GM23338 (cell line): ENCODE measurements around the gene PNLIPRP2. TPM values are rescaled to one million over a fixed set of nuclear protein-coding genes. Genes with fewer than 3 reads are reported as not detected.

Source experiments
- ATAC-seq: fragments of 200-7000 bp; cut with Tn5 transposase; 3 replicates; pipeline ENCODE4 v1.9.1; 2020
- DNase-seq: peaks from one replicate; pipeline ENCODE4 v3.0.0-alpha.2; 2015; ENCODE audit warnings: low spot score
- H2AFZ ChIP-seq: fragments of 200-600 bp; sonication (generic); 2 replicates; pipeline ENCODE4 v1.8.0; 2016; ENCODE audit warnings: antibody characterized with exemption, mild to moderate bottlenecking, moderate library complexity
- H3F3A ChIP-seq: fragments of 200-600 bp; sonication (generic); replicated peaks from 2 replicates; pipeline ENCODE4 v1.8.0; 2017; ENCODE audit warnings: antibody characterized with exemption, mixed run types, low read depth
- H3K27ac ChIP-seq: fragments of 200-600 bp; sonication (generic); 2 replicates; pipeline ENCODE4 v1.6.1; 2016; ENCODE audit warnings: low read depth
- H3K27me3 ChIP-seq: fragments of 200-600 bp; sonication (generic); 2 replicates; pipeline ENCODE4 v1.8.0; 2016; ENCODE audit warnings: mild to moderate bottlenecking, mixed run types, moderate library complexity; ENCODE audit not compliant: insufficient read depth
- H3K36me3 ChIP-seq: fragments of 200-600 bp; sonication (generic); 2 replicates; pipeline ENCODE4 v1.8.0; 2016; ENCODE audit warnings: mild to moderate bottlenecking; ENCODE audit not compliant: insufficient read depth
- H3K4me1 ChIP-seq: fragments of 200-600 bp; sonication (generic); 2 replicates; pipeline ENCODE4 v1.8.0; 2016; ENCODE audit warnings: mild to moderate bottlenecking, moderate library complexity; ENCODE audit not compliant: insufficient read depth
- H3K4me2 ChIP-seq: fragments of 200-600 bp; sonication (generic); 2 replicates; pipeline ENCODE4 v1.7.1; 2017; ENCODE audit warnings: mixed run types
- H3K4me3 ChIP-seq: fragments of 200-600 bp; sonication (generic); 2 replicates; pipeline ENCODE4 v1.6.1; 2016; ENCODE audit warnings: mixed run types
- H3K79me2 ChIP-seq: fragments of 200-600 bp; sonication (generic); replicated peaks from 2 replicates; pipeline ENCODE4 v1.8.0; 2017; ENCODE audit warnings: mild to moderate bottlenecking; ENCODE audit not compliant: insufficient read depth
- H3K9me2 ChIP-seq: fragments of 200-600 bp; sonication (generic); 2 replicates; pipeline ENCODE4 v1.8.0; 2017; ENCODE audit not compliant: insufficient read depth
- H4K20me1 ChIP-seq: fragments of 200-600 bp; sonication (generic); replicated peaks from 2 replicates; pipeline ENCODE4 v1.8.0; 2017; ENCODE audit warnings: mild to moderate bottlenecking; ENCODE audit not compliant: insufficient read depth
- H3K27ac Mint-ChIP-seq: 2 replicates; pipeline ENCODE4 v1.8.0; 2020; ENCODE audit warnings: inconsistent platforms, mild to moderate bottlenecking, moderate library complexity, mixed read lengths
- H3K27me3 Mint-ChIP-seq: 3 replicates; pipeline ENCODE4 v1.8.0; 2022; ENCODE audit warnings: low read depth, mild to moderate bottlenecking, moderate library complexity, mixed read lengths, inconsistent platforms; ENCODE audit not compliant: insufficient read depth, poor library complexity
- H3K36me3 Mint-ChIP-seq: 3 replicates; pipeline ENCODE4 v1.8.0; 2021; ENCODE audit warnings: low read depth, mild to moderate bottlenecking, inconsistent platforms, moderate library complexity, mixed read lengths
- H3K4me1 Mint-ChIP-seq: 3 replicates; pipeline ENCODE4 v1.8.0; 2020; ENCODE audit warnings: mild to moderate bottlenecking, inconsistent platforms, mixed read lengths
- H3K4me3 Mint-ChIP-seq: 3 replicates; pipeline ENCODE4 v1.8.0; 2021; ENCODE audit warnings: moderate library complexity, mild to moderate bottlenecking, inconsistent platforms, mixed read lengths
- H3K9me3 Mint-ChIP-seq: 3 replicates; pipeline ENCODE4 v1.8.0; 2020; ENCODE audit warnings: moderate library complexity, mild to moderate bottlenecking, inconsistent platforms, mixed read lengths
- CREB1 ChIP-seq: fragments of 250-450 bp; sonication (Bioruptor Pico); IDR thresholded peaks from 2 replicates; pipeline ENCODE4 v1.5.0; 2020; ENCODE audit warnings: low read depth, mild to moderate bottlenecking, moderate library complexity
- CTCF ChIP-seq, 2 experiments: fragments of 200-600 bp in 1 of 2; sonication (generic) in 1 of 2; conservative IDR thresholded peaks; 2 replicates each; pipeline versions ENCODE4 v1.5.1 to v1.6.1; 2016 to 2017; ENCODE audit warnings: antibody characterized with exemption in 2 of 2, low read depth in 2 of 2, mild to moderate bottlenecking in 2 of 2, moderate library complexity in 1 of 2
- ETS1 ChIP-seq: IDR thresholded peaks from 2 replicates; pipeline ENCODE4 v1.6.1; 2016; ENCODE audit warnings: antibody characterized with exemption
- EZH2 ChIP-seq: fragments of 200-600 bp; sonication (generic); IDR thresholded peaks from one replicate; pipeline ENCODE4 v1.8.0; 2017; ENCODE audit warnings: antibody characterized with exemption, mild to moderate bottlenecking, low read depth; ENCODE audit not compliant: unreplicated experiment
- EZH2phosphoT487 ChIP-seq: fragments of 200-600 bp; sonication (generic); IDR thresholded peaks from one replicate; pipeline ENCODE4 v1.8.1; 2018; ENCODE audit warnings: antibody characterized with exemption; ENCODE audit not compliant: unreplicated experiment
- JUNB ChIP-seq: IDR thresholded peaks from one replicate; pipeline ENCODE4 v1.6.1; 2016; ENCODE audit warnings: antibody characterized with exemption; ENCODE audit not compliant: unreplicated experiment
- NANOG ChIP-seq: IDR thresholded peaks from 2 replicates; pipeline ENCODE4 v1.6.1; 2016; ENCODE audit warnings: antibody characterized with exemption, borderline replicate concordance
- POLR2AphosphoS5 ChIP-seq: IDR thresholded peaks from 2 replicates; pipeline ENCODE4 v1.6.1; 2016; ENCODE audit warnings: antibody characterized with exemption, low read depth
- STAT1 ChIP-seq: IDR thresholded peaks from one replicate; pipeline ENCODE4 v1.6.1; 2016; ENCODE audit warnings: antibody characterized with exemption; ENCODE audit not compliant: unreplicated experiment
- ZNF114 ChIP-seq: fragments of 250-450 bp; sonication (Bioruptor Pico); IDR thresholded peaks from 2 replicates; pipeline ENCODE4 v1.5.0; 2020; ENCODE audit warnings: mild to moderate bottlenecking, moderate library complexity
- ZNF331 ChIP-seq: fragments of 250-450 bp; sonication (Bioruptor Pico); IDR thresholded peaks from 2 replicates; pipeline ENCODE4 v1.5.0; 2020; ENCODE audit warnings: low read depth, mild to moderate bottlenecking, moderate library complexity
- polyA plus RNA-seq: library from polyadenylated mRNA; unstranded; fragments of >200 nt; fragmentation: Nextera tagmentation; extraction: Ambion mirVana; gene quantifications from 2 replicates; pipeline ENCODE4 v1.2.1, GENCODE V29; 2016
- total RNA-seq: library from RNA; depleted of rRNA; stranded (reverse); fragments of >200 nt; shearing (Covaris generic); gene quantifications from 2 replicates; pipeline ENCODE4 v1.2.3, GENCODE V29; 2014
- TF ChIP-seq, protein P1 (sequence below): fragments of 250-450 bp; sonication (Bioruptor Pico); IDR thresholded peaks from 2 replicates; pipeline ENCODE4 v1.5.0; 2020; ENCODE audit warnings: mild to moderate bottlenecking, moderate library complexity
- TF ChIP-seq, protein P2 (sequence below): IDR thresholded peaks from one replicate; pipeline ENCODE4 v1.6.1; 2018; ENCODE audit warnings: antibody characterized with exemption; ENCODE audit not compliant: unreplicated experiment

PNLIPRP2 gene
- total and polyA plus RNA-seq, 2 experiments from 2014 or later: 0.24 TPM; not detected in 1

GRCh38 chr10:116674901-116675423 is 54.2 kb downstream of the PNLIPRP2 start:
- H3K27ac Mint-ChIP-seq: no peak overlapping the region
- Histone ChIP-seq H2AFZ (no peak overlapping the region), H3K9me2 (no peaks in the 10 kb centered on the region), H3K4me1 (peaks cover 17% of the 10 kb centered on the region), H3K27ac (no peak overlapping the region), H4K20me1 (no peaks in the 10 kb centered on the region), H3K4me2 (no peak overlapping the region), H3K27me3 (no peaks in the 10 kb centered on the region), H3K4me3 (no peak overlapping the region), H3K36me3 (no peaks in the 10 kb centered on the region), H3K79me2 (no peaks in the 10 kb centered on the region), H3F3A (no peaks in the 10 kb centered on the region)
- no peak for ATAC-seq
- TF ChIP-seq ZNF331 (CRISPR knock-in tag) (no peak), JUNB (no peak), EZH2 (no peak), CTCF (conservative IDR thresholded peaks at IDR 0.05; ENCODE audit: low read depth in 2 of 2) (no peak), NANOG (no peak), ZNF114 (CRISPR knock-in tag) (no peak), POLR2AphosphoS5 (no peak), CREB1 (CRISPR knock-in tag) (no peak), ETS1 (no peak), EZH2phosphoT487 (no peak), STAT1 (no peak)
- TF ChIP-seq, protein P1, sequence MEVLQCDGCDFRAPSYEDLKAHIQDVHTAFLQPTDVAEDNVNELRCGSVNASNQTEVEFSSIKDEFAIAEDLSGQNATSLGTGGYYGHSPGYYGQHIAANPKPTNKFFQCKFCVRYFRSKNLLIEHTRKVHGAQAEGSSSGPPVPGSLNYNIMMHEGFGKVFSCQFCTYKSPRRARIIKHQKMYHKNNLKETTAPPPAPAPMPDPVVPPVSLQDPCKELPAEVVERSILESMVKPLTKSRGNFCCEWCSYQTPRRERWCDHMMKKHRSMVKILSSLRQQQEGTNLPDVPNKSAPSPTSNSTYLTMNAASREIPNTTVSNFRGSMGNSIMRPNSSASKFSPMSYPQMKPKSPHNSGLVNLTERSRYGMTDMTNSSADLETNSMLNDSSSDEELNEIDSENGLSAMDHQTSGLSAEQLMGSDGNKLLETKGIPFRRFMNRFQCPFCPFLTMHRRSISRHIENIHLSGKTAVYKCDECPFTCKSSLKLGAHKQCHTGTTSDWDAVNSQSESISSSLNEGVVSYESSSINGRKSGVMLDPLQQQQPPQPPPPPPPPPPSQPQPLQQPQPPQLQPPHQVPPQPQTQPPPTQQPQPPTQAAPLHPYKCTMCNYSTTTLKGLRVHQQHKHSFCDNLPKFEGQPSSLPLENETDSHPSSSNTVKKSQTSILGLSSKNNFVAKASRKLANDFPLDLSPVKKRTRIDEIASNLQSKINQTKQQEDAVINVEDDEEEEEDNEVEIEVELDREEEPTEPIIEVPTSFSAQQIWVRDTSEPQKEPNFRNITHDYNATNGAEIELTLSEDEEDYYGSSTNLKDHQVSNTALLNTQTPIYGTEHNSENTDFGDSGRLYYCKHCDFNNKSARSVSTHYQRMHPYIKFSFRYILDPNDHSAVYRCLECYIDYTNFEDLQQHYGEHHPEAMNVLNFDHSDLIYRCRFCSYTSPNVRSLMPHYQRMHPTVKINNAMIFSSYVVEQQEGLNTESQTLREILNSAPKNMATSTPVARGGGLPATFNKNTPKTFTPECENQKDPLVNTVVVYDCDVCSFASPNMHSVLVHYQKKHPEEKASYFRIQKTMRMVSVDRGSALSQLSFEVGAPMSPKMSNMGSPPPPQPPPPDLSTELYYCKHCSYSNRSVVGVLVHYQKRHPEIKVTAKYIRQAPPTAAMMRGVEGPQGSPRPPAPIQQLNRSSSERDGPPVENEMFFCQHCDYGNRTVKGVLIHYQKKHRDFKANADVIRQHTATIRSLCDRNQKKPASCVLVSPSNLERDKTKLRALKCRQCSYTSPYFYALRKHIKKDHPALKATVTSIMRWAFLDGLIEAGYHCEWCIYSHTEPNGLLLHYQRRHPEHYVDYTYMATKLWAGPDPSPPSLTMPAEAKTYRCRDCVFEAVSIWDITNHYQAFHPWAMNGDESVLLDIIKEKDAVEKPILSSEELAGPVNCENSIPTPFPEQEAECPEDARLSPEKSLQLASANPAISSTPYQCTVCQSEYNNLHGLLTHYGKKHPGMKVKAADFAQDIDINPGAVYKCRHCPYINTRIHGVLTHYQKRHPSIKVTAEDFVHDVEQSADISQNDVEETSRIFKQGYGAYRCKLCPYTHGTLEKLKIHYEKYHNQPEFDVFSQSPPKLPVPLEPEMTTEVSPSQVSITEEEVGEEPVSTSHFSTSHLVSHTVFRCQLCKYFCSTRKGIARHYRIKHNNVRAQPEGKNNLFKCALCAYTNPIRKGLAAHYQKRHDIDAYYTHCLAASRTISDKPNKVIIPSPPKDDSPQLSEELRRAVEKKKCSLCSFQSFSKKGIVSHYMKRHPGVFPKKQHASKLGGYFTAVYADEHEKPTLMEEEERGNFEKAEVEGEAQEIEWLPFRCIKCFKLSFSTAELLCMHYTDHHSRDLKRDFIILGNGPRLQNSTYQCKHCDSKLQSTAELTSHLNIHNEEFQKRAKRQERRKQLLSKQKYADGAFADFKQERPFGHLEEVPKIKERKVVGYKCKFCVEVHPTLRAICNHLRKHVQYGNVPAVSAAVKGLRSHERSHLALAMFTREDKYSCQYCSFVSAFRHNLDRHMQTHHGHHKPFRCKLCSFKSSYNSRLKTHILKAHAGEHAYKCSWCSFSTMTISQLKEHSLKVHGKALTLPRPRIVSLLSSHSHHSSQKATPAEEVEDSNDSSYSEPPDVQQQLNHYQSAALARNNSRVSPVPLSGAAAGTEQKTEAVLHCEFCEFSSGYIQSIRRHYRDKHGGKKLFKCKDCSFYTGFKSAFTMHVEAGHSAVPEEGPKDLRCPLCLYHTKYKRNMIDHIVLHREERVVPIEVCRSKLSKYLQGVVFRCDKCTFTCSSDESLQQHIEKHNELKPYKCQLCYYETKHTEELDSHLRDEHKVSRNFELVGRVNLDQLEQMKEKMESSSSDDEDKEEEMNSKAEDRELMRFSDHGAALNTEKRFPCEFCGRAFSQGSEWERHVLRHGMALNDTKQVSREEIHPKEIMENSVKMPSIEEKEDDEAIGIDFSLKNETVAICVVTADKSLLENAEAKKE (CRISPR knock-in tag): no peak
- TF ChIP-seq, protein P2, sequence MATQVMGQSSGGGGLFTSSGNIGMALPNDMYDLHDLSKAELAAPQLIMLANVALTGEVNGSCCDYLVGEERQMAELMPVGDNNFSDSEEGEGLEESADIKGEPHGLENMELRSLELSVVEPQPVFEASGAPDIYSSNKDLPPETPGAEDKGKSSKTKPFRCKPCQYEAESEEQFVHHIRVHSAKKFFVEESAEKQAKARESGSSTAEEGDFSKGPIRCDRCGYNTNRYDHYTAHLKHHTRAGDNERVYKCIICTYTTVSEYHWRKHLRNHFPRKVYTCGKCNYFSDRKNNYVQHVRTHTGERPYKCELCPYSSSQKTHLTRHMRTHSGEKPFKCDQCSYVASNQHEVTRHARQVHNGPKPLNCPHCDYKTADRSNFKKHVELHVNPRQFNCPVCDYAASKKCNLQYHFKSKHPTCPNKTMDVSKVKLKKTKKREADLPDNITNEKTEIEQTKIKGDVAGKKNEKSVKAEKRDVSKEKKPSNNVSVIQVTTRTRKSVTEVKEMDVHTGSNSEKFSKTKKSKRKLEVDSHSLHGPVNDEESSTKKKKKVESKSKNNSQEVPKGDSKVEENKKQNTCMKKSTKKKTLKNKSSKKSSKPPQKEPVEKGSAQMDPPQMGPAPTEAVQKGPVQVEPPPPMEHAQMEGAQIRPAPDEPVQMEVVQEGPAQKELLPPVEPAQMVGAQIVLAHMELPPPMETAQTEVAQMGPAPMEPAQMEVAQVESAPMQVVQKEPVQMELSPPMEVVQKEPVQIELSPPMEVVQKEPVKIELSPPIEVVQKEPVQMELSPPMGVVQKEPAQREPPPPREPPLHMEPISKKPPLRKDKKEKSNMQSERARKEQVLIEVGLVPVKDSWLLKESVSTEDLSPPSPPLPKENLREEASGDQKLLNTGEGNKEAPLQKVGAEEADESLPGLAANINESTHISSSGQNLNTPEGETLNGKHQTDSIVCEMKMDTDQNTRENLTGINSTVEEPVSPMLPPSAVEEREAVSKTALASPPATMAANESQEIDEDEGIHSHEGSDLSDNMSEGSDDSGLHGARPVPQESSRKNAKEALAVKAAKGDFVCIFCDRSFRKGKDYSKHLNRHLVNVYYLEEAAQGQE: no peak
- H3K4me1 Mint-ChIP-seq: peaks cover 21% of the 10 kb centered on the region
- H3K27me3 Mint-ChIP-seq: peaks cover 3% of the 10 kb centered on the region
- no peak overlapping the region for H3K4me3 Mint-ChIP-seq
- no peak for DNase-seq
- H3K36me3 Mint-ChIP-seq: no peaks in the 10 kb centered on the region
- no peaks in the 10 kb centered on the region for H3K9me3 Mint-ChIP-seq
